Astrocyte of the spinal cord (primary cell): Measurements from ENCODE around the gene TOMM34.

ENCODE experiments used
- DNase-seq: peaks from one replicate; pipeline ENCODE4 v3.0.0; 2011; ENCODE audit warnings: low read depth, low spot score
- H3K4me3 ChIP-seq: 2 replicates; pipeline ENCODE4 v1.5.1; 2011; ENCODE audit warnings: low read depth, mild to moderate bottlenecking, low read length, moderate library complexity
- in situ Hi-C: cut with HindIII; loops from 2 replicates; pipeline ENCODE4 v1.10.0; 2017; ENCODE audit warnings: low sequenced_read_pairs
- TF ChIP-seq, protein P1 (sequence below): IDR thresholded peaks from 2 replicates; pipeline ENCODE4 v1.5.1; 2012; ENCODE audit warnings: low read depth, mild to moderate bottlenecking, low read length, inconsistent platforms

TOMM34 gene

DNA sequence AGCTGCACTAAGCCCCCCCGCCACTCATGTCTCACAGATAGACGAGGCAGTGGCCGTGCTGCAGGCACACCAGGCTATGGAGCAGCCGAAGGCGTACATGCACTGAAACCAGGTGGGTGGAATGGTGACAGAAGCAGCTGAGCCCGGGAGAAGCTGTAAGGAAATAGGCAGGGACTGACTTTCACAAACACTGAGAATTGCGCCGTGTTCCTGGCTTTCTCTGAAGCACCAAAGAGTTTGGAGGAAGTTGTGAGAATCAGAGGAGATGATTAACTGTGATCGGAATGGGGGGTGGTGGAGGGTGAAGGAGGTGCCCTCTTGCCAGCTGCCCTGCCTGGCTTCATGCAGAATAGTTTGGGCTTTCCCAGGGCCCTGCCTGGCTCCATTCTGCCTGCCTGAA, 21.6 kb downstream of the TOMM34 start:
- no peak overlapping the region for H3K4me3 ChIP-seq
- no peak for DNase-seq
- in situ Hi-C loops, result no loop called here
- TF ChIP-seq, protein P1, sequence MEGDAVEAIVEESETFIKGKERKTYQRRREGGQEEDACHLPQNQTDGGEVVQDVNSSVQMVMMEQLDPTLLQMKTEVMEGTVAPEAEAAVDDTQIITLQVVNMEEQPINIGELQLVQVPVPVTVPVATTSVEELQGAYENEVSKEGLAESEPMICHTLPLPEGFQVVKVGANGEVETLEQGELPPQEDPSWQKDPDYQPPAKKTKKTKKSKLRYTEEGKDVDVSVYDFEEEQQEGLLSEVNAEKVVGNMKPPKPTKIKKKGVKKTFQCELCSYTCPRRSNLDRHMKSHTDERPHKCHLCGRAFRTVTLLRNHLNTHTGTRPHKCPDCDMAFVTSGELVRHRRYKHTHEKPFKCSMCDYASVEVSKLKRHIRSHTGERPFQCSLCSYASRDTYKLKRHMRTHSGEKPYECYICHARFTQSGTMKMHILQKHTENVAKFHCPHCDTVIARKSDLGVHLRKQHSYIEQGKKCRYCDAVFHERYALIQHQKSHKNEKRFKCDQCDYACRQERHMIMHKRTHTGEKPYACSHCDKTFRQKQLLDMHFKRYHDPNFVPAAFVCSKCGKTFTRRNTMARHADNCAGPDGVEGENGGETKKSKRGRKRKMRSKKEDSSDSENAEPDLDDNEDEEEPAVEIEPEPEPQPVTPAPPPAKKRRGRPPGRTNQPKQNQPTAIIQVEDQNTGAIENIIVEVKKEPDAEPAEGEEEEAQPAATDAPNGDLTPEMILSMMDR, result no peak

DNA sequence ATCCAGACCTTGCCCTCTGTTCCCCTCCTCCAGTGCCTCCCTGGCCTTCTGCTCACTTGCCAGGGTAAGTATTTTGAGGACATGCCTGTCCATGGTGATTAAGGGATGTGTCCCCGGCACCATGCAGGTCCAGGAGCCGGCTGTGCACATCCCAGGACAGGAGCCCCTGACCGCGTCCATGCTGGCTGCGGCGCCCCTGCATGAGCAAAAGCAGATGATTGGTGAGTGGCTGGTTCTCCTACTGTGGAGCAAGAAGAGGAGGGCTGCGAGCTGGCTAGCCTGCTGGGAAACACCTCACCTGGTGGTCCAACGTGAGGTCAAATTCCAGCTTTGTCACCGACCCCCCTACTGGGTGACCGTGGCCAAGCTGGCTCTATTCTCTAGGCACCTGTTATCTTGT, 23.7 kb downstream of the TOMM34 start:
- in situ Hi-C loops, result no loop called here
- H3K4me3 ChIP-seq, result no peak overlapping the region
- DNase-seq, result no peak
- TF ChIP-seq, protein P1, result no peak

DNA sequence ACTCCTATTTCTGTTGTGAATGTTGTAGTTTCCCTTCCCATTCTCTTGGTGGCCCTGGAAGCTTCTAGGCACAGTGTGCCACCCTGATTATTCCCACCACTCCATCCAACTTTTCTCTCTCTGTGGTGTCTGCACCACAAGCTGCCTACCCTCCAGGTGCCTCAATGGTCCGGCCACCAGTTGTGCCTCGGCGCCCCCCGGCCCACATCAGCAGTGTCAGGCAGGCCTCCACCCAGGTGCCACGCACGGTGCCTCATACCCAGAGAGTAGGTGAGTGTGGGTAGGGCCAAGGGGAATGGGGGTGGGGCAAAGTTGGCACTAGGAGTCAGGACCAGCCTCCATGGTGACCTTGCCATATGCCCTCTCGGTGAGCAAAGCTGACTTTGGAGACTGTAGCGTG, 27.3 kb downstream of the TOMM34 start:
- in situ Hi-C loops, result no loop called here
- DNase-seq, result no peak
- H3K4me3 ChIP-seq, result no peak overlapping the region
- TF ChIP-seq, protein P1, result no peak

DNA sequence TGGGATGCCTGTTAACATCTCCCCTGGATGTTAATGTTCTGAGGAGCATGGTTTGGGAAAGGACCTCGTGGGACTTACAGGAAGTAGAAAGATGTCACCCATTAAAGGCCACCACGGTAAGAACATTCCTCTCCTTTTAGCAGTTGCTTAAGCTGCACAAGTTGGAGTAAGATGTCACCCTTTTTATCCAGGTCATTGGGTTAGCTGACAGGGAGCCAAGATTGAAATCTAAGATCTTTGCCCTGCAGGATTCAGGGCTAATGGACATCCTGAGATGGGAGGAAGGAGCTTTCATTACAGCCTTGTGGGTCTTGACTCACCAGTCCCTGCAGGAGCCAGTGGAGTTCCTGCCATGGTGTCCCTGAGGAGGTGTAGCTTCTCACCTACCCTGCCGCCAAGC, 28.3 kb downstream of the TOMM34 start:
- in situ Hi-C loops, result no loop called here
- H3K4me3 ChIP-seq, result no peak overlapping the region
- TF ChIP-seq, protein P1, result no peak
- no peak for DNase-seq

DNA sequence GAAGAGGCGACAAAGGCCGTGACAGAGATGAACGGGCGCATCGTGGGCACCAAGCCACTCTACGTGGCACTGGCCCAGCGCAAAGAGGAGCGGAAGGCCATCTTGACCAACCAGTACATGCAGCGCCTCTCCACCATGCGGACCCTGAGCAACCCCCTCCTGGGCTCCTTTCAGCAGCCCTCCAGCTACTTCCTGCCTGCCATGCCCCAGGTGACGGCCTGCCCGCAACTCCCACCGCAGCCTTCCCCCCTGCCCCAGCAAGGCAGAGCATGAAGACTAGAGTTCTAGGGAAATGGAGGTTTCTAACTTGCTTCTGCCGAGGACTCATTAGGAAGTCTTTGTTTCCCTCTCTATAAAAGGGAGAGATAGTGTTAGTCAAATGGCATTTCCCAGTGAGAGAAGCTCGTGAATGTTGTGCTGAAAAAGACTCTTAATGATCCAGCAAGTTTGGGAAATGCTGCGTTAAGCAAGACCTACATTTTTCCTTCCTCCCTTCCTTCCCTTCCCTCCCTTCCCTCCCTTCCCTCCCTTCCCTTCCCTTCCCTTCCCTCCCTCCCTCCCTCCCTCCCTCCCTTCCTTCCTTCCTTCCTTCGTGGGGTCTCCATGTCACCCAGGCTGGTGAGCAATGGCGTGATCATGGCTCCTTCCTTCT, 29.6 kb downstream of the TOMM34 start:
- DNase-seq, result no peak
- H3K4me3 ChIP-seq, result no peak overlapping the region
- TF ChIP-seq, protein P1, result no peak
- in situ Hi-C loops, result no loop called here

DNA sequence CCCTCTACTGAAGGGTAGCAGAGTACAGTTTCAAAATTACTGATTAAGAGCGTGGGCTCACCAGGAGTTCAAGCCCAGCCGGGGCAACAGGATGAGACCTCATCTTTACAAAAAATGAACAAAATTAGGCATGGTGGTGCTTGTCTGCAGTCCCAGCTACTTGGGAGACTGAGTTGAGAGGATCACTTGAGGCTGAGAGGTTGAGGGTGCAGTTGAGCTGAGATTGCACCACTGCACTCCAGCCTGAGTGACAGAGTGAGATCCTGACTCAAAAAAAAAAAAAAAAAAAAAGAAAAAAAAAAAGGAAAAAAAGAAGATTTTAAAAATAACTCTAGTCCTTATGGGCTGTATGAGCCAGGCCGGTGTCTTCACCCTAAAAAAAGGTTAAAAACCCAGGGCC, 31.6 kb downstream of the TOMM34 start:
- DNase-seq, result no peak
- in situ Hi-C loops, result no loop called here
- TF ChIP-seq, protein P1, result no peak
- no peak overlapping the region for H3K4me3 ChIP-seq
